GM23338 (cell line): ENCODE measurements around the gene ENTPD8. TPM values are rescaled to one million over a fixed set of nuclear protein-coding genes. Genes with fewer than 3 reads are reported as not detected.

Experiments used
- ATAC-seq: fragments of 200-7000 bp; cut with Tn5 transposase; 3 replicates; pipeline ENCODE4 v1.9.1; 2020
- DNase-seq: peaks from one replicate; pipeline ENCODE4 v3.0.0-alpha.2; 2015; ENCODE audit warnings: low spot score
- H2AFZ ChIP-seq: fragments of 200-600 bp; sonication (generic); 2 replicates; pipeline ENCODE4 v1.8.0; 2016; ENCODE audit warnings: antibody characterized with exemption, mild to moderate bottlenecking, moderate library complexity
- H3F3A ChIP-seq: fragments of 200-600 bp; sonication (generic); replicated peaks from 2 replicates; pipeline ENCODE4 v1.8.0; 2017; ENCODE audit warnings: antibody characterized with exemption, mixed run types, low read depth
- H3K27ac ChIP-seq: fragments of 200-600 bp; sonication (generic); 2 replicates; pipeline ENCODE4 v1.6.1; 2016; ENCODE audit warnings: low read depth
- H3K27me3 ChIP-seq: fragments of 200-600 bp; sonication (generic); 2 replicates; pipeline ENCODE4 v1.8.0; 2016; ENCODE audit warnings: mild to moderate bottlenecking, mixed run types, moderate library complexity; ENCODE audit not compliant: insufficient read depth
- H3K36me3 ChIP-seq: fragments of 200-600 bp; sonication (generic); 2 replicates; pipeline ENCODE4 v1.8.0; 2016; ENCODE audit warnings: mild to moderate bottlenecking; ENCODE audit not compliant: insufficient read depth
- H3K4me1 ChIP-seq: fragments of 200-600 bp; sonication (generic); 2 replicates; pipeline ENCODE4 v1.8.0; 2016; ENCODE audit warnings: mild to moderate bottlenecking, moderate library complexity; ENCODE audit not compliant: insufficient read depth
- H3K4me2 ChIP-seq: fragments of 200-600 bp; sonication (generic); 2 replicates; pipeline ENCODE4 v1.7.1; 2017; ENCODE audit warnings: mixed run types
- H3K4me3 ChIP-seq: fragments of 200-600 bp; sonication (generic); 2 replicates; pipeline ENCODE4 v1.6.1; 2016; ENCODE audit warnings: mixed run types
- H3K79me2 ChIP-seq: fragments of 200-600 bp; sonication (generic); replicated peaks from 2 replicates; pipeline ENCODE4 v1.8.0; 2017; ENCODE audit warnings: mild to moderate bottlenecking; ENCODE audit not compliant: insufficient read depth
- H3K9me2 ChIP-seq: fragments of 200-600 bp; sonication (generic); 2 replicates; pipeline ENCODE4 v1.8.0; 2017; ENCODE audit not compliant: insufficient read depth
- H4K20me1 ChIP-seq: fragments of 200-600 bp; sonication (generic); replicated peaks from 2 replicates; pipeline ENCODE4 v1.8.0; 2017; ENCODE audit warnings: mild to moderate bottlenecking; ENCODE audit not compliant: insufficient read depth
- H3K27ac Mint-ChIP-seq: 2 replicates; pipeline ENCODE4 v1.8.0; 2020; ENCODE audit warnings: inconsistent platforms, mild to moderate bottlenecking, moderate library complexity, mixed read lengths
- H3K27me3 Mint-ChIP-seq: 3 replicates; pipeline ENCODE4 v1.8.0; 2022; ENCODE audit warnings: low read depth, mild to moderate bottlenecking, moderate library complexity, mixed read lengths, inconsistent platforms; ENCODE audit not compliant: insufficient read depth, poor library complexity
- H3K36me3 Mint-ChIP-seq: 3 replicates; pipeline ENCODE4 v1.8.0; 2021; ENCODE audit warnings: low read depth, mild to moderate bottlenecking, inconsistent platforms, moderate library complexity, mixed read lengths
- H3K4me1 Mint-ChIP-seq: 3 replicates; pipeline ENCODE4 v1.8.0; 2020; ENCODE audit warnings: mild to moderate bottlenecking, inconsistent platforms, mixed read lengths
- H3K4me3 Mint-ChIP-seq: 3 replicates; pipeline ENCODE4 v1.8.0; 2021; ENCODE audit warnings: moderate library complexity, mild to moderate bottlenecking, inconsistent platforms, mixed read lengths
- H3K9me3 Mint-ChIP-seq: 3 replicates; pipeline ENCODE4 v1.8.0; 2020; ENCODE audit warnings: moderate library complexity, mild to moderate bottlenecking, inconsistent platforms, mixed read lengths
- CREB1 ChIP-seq: fragments of 250-450 bp; sonication (Bioruptor Pico); IDR thresholded peaks from 2 replicates; pipeline ENCODE4 v1.5.0; 2020; ENCODE audit warnings: low read depth, mild to moderate bottlenecking, moderate library complexity
- EZH2 ChIP-seq: fragments of 200-600 bp; sonication (generic); IDR thresholded peaks from one replicate; pipeline ENCODE4 v1.8.0; 2017; ENCODE audit warnings: antibody characterized with exemption, mild to moderate bottlenecking, low read depth; ENCODE audit not compliant: unreplicated experiment
- EZH2phosphoT487 ChIP-seq: fragments of 200-600 bp; sonication (generic); IDR thresholded peaks from one replicate; pipeline ENCODE4 v1.8.1; 2018; ENCODE audit warnings: antibody characterized with exemption; ENCODE audit not compliant: unreplicated experiment
- JUNB ChIP-seq: IDR thresholded peaks from one replicate; pipeline ENCODE4 v1.6.1; 2016; ENCODE audit warnings: antibody characterized with exemption; ENCODE audit not compliant: unreplicated experiment
- NANOG ChIP-seq: IDR thresholded peaks from 2 replicates; pipeline ENCODE4 v1.6.1; 2016; ENCODE audit warnings: antibody characterized with exemption, borderline replicate concordance
- POLR2AphosphoS5 ChIP-seq: IDR thresholded peaks from 2 replicates; pipeline ENCODE4 v1.6.1; 2016; ENCODE audit warnings: antibody characterized with exemption, low read depth
- STAT1 ChIP-seq: IDR thresholded peaks from one replicate; pipeline ENCODE4 v1.6.1; 2016; ENCODE audit warnings: antibody characterized with exemption; ENCODE audit not compliant: unreplicated experiment
- ZNF114 ChIP-seq: fragments of 250-450 bp; sonication (Bioruptor Pico); IDR thresholded peaks from 2 replicates; pipeline ENCODE4 v1.5.0; 2020; ENCODE audit warnings: mild to moderate bottlenecking, moderate library complexity
- ZNF331 ChIP-seq: fragments of 250-450 bp; sonication (Bioruptor Pico); IDR thresholded peaks from 2 replicates; pipeline ENCODE4 v1.5.0; 2020; ENCODE audit warnings: low read depth, mild to moderate bottlenecking, moderate library complexity
- polyA plus RNA-seq: library from polyadenylated mRNA; unstranded; fragments of >200 nt; fragmentation: Nextera tagmentation; extraction: Ambion mirVana; gene quantifications from 2 replicates; pipeline ENCODE4 v1.2.1, GENCODE V29; 2016
- total RNA-seq: library from RNA; depleted of rRNA; stranded (reverse); fragments of >200 nt; shearing (Covaris generic); gene quantifications from 2 replicates; pipeline ENCODE4 v1.2.3, GENCODE V29; 2014
- TF ChIP-seq, protein P1 (sequence below): fragments of 250-450 bp; sonication (Bioruptor Pico); IDR thresholded peaks from 2 replicates; pipeline ENCODE4 v1.5.0; 2020; ENCODE audit warnings: mild to moderate bottlenecking, moderate library complexity
- TF ChIP-seq, protein P2 (sequence below): IDR thresholded peaks from one replicate; pipeline ENCODE4 v1.6.1; 2018; ENCODE audit warnings: antibody characterized with exemption; ENCODE audit not compliant: unreplicated experiment
- TF ChIP-seq, protein P3 (sequence below): IDR thresholded peaks from 2 replicates; pipeline ENCODE4 v1.6.1; 2016; ENCODE audit warnings: antibody characterized with exemption
- TF ChIP-seq, protein P4 (sequence below), 2 experiments: fragments of 200-600 bp in 1 of 2; sonication (generic) in 1 of 2; conservative IDR thresholded peaks; 2 replicates each; pipeline versions ENCODE4 v1.5.1 to v1.6.1; 2016 to 2017; ENCODE audit warnings: antibody characterized with exemption in 2 of 2, low read depth in 2 of 2, mild to moderate bottlenecking in 2 of 2, moderate library complexity in 1 of 2

ENTPD8 gene
- total and polyA plus RNA-seq, 2 experiments from 2014 or later, result 0.42 to 0.89 TPM

DNA sequence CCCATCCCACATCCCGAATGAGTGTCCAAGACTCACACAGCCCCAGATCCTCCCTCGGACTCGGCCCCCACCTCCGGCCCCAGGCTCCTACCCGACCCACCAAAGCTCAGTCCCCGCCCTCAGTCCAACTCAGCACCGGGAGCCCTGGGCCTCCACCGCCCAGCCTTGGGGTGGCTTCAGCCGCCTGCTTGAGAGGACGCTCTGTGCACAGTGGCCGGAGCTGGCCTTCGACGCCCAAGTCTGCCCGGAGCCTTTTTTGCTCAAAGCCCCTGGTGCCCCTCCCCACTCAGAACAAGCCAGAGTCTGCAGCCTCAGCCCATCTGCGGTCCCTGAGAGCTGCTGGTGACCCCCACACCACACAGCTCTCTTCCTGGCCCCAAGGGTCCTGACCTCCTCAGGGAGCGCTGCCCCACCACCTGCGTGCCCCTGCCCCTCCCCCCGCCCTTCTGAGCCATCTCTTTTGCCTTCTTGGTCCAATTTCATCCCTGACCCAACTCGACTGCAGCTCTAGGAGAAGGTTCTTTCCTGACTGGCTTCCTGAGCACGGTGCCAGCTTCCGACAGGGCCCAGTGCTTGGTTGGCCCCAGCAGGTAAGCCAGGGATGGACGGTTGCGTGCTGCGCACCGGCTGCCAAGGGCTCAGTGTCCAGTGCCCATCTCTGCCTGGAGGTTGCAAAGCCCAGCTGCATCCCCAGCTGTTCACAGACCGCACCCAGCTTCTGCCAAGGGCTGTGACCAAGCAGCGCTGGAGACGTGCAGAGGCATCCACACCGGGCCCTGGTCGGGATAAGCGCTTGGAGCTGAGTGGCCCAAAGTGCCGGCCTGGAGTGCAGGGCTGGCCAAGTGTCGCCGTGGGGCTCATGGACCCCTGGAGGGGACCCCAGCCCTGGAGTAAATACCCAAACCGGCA, 45.6 kb upstream of the ENTPD8 start:
- no peak overlapping the region for H3K27ac ChIP-seq
- no peaks in the 10 kb centered on the region for H3K36me3 ChIP-seq
- Mint-ChIP-seq H3K4me1 (no peaks in the 10 kb centered on the region), H3K27ac (no peak overlapping the region), H3K9me3 (peaks cover 2% of the 10 kb centered on the region; the same call in 2 of the 3 replicates), H3K36me3 (no peaks in the 10 kb centered on the region), H3K4me3 (no peak overlapping the region), H3K27me3 (peaks cover 6% of the 10 kb centered on the region)
- H3K9me2 ChIP-seq, result no peaks in the 10 kb centered on the region
- H2AFZ ChIP-seq, result no peak overlapping the region
- TF ChIP-seq JUNB (no peak), STAT1 (no peak), POLR2AphosphoS5 (no peak), EZH2 (no peak), ZNF114 (CRISPR knock-in tag) (no peak), CREB1 (CRISPR knock-in tag) (no peak), EZH2phosphoT487 (no peak), ZNF331 (no peak), NANOG (no peak)
- TF ChIP-seq, protein P1, sequence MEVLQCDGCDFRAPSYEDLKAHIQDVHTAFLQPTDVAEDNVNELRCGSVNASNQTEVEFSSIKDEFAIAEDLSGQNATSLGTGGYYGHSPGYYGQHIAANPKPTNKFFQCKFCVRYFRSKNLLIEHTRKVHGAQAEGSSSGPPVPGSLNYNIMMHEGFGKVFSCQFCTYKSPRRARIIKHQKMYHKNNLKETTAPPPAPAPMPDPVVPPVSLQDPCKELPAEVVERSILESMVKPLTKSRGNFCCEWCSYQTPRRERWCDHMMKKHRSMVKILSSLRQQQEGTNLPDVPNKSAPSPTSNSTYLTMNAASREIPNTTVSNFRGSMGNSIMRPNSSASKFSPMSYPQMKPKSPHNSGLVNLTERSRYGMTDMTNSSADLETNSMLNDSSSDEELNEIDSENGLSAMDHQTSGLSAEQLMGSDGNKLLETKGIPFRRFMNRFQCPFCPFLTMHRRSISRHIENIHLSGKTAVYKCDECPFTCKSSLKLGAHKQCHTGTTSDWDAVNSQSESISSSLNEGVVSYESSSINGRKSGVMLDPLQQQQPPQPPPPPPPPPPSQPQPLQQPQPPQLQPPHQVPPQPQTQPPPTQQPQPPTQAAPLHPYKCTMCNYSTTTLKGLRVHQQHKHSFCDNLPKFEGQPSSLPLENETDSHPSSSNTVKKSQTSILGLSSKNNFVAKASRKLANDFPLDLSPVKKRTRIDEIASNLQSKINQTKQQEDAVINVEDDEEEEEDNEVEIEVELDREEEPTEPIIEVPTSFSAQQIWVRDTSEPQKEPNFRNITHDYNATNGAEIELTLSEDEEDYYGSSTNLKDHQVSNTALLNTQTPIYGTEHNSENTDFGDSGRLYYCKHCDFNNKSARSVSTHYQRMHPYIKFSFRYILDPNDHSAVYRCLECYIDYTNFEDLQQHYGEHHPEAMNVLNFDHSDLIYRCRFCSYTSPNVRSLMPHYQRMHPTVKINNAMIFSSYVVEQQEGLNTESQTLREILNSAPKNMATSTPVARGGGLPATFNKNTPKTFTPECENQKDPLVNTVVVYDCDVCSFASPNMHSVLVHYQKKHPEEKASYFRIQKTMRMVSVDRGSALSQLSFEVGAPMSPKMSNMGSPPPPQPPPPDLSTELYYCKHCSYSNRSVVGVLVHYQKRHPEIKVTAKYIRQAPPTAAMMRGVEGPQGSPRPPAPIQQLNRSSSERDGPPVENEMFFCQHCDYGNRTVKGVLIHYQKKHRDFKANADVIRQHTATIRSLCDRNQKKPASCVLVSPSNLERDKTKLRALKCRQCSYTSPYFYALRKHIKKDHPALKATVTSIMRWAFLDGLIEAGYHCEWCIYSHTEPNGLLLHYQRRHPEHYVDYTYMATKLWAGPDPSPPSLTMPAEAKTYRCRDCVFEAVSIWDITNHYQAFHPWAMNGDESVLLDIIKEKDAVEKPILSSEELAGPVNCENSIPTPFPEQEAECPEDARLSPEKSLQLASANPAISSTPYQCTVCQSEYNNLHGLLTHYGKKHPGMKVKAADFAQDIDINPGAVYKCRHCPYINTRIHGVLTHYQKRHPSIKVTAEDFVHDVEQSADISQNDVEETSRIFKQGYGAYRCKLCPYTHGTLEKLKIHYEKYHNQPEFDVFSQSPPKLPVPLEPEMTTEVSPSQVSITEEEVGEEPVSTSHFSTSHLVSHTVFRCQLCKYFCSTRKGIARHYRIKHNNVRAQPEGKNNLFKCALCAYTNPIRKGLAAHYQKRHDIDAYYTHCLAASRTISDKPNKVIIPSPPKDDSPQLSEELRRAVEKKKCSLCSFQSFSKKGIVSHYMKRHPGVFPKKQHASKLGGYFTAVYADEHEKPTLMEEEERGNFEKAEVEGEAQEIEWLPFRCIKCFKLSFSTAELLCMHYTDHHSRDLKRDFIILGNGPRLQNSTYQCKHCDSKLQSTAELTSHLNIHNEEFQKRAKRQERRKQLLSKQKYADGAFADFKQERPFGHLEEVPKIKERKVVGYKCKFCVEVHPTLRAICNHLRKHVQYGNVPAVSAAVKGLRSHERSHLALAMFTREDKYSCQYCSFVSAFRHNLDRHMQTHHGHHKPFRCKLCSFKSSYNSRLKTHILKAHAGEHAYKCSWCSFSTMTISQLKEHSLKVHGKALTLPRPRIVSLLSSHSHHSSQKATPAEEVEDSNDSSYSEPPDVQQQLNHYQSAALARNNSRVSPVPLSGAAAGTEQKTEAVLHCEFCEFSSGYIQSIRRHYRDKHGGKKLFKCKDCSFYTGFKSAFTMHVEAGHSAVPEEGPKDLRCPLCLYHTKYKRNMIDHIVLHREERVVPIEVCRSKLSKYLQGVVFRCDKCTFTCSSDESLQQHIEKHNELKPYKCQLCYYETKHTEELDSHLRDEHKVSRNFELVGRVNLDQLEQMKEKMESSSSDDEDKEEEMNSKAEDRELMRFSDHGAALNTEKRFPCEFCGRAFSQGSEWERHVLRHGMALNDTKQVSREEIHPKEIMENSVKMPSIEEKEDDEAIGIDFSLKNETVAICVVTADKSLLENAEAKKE (CRISPR knock-in tag), result no peak
- TF ChIP-seq, protein P2, sequence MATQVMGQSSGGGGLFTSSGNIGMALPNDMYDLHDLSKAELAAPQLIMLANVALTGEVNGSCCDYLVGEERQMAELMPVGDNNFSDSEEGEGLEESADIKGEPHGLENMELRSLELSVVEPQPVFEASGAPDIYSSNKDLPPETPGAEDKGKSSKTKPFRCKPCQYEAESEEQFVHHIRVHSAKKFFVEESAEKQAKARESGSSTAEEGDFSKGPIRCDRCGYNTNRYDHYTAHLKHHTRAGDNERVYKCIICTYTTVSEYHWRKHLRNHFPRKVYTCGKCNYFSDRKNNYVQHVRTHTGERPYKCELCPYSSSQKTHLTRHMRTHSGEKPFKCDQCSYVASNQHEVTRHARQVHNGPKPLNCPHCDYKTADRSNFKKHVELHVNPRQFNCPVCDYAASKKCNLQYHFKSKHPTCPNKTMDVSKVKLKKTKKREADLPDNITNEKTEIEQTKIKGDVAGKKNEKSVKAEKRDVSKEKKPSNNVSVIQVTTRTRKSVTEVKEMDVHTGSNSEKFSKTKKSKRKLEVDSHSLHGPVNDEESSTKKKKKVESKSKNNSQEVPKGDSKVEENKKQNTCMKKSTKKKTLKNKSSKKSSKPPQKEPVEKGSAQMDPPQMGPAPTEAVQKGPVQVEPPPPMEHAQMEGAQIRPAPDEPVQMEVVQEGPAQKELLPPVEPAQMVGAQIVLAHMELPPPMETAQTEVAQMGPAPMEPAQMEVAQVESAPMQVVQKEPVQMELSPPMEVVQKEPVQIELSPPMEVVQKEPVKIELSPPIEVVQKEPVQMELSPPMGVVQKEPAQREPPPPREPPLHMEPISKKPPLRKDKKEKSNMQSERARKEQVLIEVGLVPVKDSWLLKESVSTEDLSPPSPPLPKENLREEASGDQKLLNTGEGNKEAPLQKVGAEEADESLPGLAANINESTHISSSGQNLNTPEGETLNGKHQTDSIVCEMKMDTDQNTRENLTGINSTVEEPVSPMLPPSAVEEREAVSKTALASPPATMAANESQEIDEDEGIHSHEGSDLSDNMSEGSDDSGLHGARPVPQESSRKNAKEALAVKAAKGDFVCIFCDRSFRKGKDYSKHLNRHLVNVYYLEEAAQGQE, result no peak
- TF ChIP-seq, protein P3, sequence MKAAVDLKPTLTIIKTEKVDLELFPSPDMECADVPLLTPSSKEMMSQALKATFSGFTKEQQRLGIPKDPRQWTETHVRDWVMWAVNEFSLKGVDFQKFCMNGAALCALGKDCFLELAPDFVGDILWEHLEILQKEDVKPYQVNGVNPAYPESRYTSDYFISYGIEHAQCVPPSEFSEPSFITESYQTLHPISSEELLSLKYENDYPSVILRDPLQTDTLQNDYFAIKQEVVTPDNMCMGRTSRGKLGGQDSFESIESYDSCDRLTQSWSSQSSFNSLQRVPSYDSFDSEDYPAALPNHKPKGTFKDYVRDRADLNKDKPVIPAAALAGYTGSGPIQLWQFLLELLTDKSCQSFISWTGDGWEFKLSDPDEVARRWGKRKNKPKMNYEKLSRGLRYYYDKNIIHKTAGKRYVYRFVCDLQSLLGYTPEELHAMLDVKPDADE, result no peak
- TF ChIP-seq, protein P4, sequence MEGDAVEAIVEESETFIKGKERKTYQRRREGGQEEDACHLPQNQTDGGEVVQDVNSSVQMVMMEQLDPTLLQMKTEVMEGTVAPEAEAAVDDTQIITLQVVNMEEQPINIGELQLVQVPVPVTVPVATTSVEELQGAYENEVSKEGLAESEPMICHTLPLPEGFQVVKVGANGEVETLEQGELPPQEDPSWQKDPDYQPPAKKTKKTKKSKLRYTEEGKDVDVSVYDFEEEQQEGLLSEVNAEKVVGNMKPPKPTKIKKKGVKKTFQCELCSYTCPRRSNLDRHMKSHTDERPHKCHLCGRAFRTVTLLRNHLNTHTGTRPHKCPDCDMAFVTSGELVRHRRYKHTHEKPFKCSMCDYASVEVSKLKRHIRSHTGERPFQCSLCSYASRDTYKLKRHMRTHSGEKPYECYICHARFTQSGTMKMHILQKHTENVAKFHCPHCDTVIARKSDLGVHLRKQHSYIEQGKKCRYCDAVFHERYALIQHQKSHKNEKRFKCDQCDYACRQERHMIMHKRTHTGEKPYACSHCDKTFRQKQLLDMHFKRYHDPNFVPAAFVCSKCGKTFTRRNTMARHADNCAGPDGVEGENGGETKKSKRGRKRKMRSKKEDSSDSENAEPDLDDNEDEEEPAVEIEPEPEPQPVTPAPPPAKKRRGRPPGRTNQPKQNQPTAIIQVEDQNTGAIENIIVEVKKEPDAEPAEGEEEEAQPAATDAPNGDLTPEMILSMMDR (conservative IDR thresholded peaks at IDR 0.05; ENCODE audit: low read depth in 2 of 2), result no peak
- no peaks in the 10 kb centered on the region for H4K20me1 ChIP-seq
- H3F3A ChIP-seq, result no peaks in the 10 kb centered on the region
- no peak for ATAC-seq
- no peak overlapping the region for H3K4me2 ChIP-seq
- H3K4me3 ChIP-seq, result no peak overlapping the region
- no peaks in the 10 kb centered on the region for H3K4me1 ChIP-seq
- H3K27me3 ChIP-seq, result no peaks in the 10 kb centered on the region
- no peaks in the 10 kb centered on the region for H3K79me2 ChIP-seq
- no peak for DNase-seq
